IPS-18a (cell line): Measurements from ENCODE around the gene HOXA5.

Experiments
- H3K27ac ChIP-seq: one replicate; pipeline ENCODE4 v1.5.1; 2013; ENCODE audit warnings: low read length
- H3K27me3 ChIP-seq: one replicate; pipeline ENCODE4 v1.6.1; 2013; ENCODE audit warnings: mild to moderate bottlenecking, low read length; ENCODE audit not compliant: control insufficient read depth, insufficient read depth
- H3K36me3 ChIP-seq: one replicate; pipeline ENCODE4 v1.6.1; 2013; ENCODE audit warnings: low read depth, low read length; ENCODE audit not compliant: control insufficient read depth
- H3K4me1 ChIP-seq: one replicate; pipeline ENCODE4 v1.6.1; 2013; ENCODE audit warnings: low read depth, low read length; ENCODE audit not compliant: control insufficient read depth
- H3K4me3 ChIP-seq: one replicate; pipeline ENCODE4 v1.5.1; 2013; ENCODE audit warnings: low read length
- H3K9ac ChIP-seq: one replicate; pipeline ENCODE4 v1.6.1; 2013; ENCODE audit warnings: mild to moderate bottlenecking, low read length, moderate library complexity
- H3K9me3 ChIP-seq: one replicate; pipeline ENCODE4 v1.6.1; 2013; ENCODE audit warnings: low read depth, low read length; ENCODE audit not compliant: control insufficient read depth

The HOXA5 gene

DNA sequence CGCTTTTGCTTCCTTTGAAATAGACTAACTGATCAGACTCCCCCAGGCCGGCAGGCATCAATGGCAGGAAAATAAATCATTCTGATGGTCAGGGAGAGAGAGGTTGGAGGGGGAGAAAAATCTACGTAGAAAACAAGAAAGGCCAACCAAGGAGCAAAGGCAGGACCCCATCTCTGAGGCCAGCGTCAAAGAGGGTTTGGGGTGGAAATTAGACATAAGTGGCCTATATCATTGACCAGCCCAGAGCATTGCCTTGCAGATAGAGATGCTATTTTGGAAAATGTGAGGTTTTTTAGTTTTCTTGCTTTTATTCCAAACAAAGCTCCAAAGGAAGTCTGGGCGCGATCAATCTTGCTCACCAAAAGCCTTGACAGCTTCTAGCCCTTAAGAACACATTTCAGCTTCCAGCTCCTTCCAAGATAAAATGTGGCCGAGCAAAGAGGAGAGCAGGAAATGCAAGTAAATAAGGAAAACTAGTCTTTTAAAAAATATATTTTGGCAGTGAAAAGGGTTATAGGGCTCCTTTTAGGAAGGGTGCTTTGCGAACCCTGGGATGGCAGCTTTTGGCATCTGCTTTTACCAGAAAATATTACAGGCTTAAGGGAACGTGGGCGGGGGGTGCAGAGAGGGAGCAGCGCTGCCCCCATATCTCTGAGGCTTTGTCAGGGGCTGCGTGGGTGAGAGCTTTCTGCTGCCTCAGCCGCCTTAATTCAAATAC is 39.0 kb downstream of the HOXA5 start:
- Histone ChIP-seq H3K9ac (no peak overlapping the region), H3K27ac (no peak overlapping the region), H3K27me3 (peaks cover 100% of the 10 kb centered on the region), H3K4me3 (no peak overlapping the region), H3K9me3 (no peaks in the 10 kb centered on the region), H3K36me3 (no peaks in the 10 kb centered on the region), H3K4me1 (peaks cover 10% of the 10 kb centered on the region)

DNA sequence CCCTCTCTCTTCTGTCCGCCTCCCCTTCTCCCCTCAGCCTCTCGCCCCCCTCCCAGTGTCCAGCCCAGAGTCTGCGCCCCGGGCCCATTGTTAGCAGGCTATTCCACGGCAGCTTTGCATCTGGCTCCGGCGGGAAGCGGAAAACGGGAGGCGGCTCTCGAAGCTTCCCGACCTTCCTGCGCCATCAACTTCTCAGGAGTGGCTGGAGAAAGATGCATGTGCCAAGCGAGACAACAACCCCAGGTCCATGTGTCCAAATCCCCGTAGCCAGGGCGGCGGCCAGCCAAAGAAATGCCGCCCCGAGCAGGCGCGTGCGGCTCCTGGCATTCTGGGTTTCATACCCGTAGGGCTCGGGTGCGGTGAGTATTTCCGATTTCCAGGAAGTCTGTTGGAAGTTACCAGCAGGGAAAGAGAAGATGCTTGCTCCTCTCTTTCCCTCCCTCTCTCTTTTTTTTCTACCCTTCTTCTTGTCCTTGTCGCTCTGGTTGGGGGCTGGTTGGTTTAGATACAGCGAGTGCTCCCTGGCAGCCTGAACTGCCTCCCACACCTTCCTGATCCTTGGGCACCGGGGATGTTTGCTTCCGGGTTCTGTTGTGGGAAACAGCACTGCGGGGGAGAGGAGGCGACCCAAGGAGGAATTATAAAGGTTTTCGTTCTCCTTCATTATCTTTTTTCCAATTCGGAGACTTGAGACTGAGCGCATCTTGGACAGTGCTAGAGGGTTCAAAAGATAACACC is 39.8 kb downstream of the HOXA5 start:
- Histone ChIP-seq H3K4me3 (no peak overlapping the region), H3K9me3 (no peaks in the 10 kb centered on the region), H3K27me3 (peaks cover 100% of the 10 kb centered on the region), H3K27ac (no peak overlapping the region), H3K4me1 (peaks cover 11% of the 10 kb centered on the region), H3K9ac (no peak overlapping the region), H3K36me3 (no peaks in the 10 kb centered on the region)

DNA sequence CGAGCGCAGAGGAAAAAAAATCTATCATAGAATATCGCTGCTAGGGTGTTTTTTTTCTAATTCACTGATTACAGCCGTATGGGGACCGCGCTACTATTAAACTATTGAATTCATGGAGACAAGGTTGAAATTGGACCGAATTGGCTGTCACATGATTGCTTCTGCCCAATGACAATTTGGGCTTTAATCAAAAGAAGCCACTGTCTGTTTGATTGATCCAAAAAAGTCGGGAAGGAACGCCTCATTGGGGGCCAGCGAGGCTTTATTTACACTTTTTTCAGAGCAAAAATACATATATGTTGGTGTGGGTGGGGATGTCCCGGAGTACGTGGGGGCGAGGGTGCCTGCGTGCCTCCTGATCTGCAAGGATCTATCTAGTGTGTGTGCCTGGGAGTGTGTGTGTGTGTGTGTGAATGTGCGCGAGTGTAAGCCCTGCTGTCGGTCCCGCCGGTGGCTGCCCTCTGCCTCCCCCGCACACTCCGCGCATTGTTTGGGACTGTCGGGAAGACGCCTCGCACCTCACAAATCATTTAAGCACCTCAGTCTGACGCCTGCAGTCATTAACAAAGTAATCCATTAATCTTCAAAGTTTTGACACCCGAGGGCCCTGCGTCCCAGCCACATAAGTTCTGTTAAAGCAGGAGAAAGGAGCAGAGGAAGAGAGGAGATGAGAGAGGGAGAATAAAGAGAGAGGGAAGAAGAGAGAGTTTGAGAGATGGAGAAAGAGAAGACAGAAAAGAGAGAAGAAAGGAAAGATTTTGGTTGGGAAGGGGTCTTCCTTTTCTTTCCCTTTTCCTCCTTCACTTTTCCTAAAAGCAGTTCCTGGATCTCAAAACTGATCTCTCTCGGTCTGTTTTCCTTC is 40.7 kb downstream of the HOXA5 start, which contains the start of gene HOXA2:
HOXA2 (minus strand) TSS at position 103 of the 862 bp plus-strand sequence. CDS start 183 bp downstream, outside the sequence.
- Histone ChIP-seq H3K4me3 (peak within 1 kb of the TSS; percentile 48), H3K9me3 (no peaks in the 10 kb centered on the region), H3K27me3 (peaks cover 100% of the 10 kb centered on the region), H3K27ac (no peak within 1 kb of the TSS), H3K9ac (no peak within 1 kb of the TSS), H3K4me1 (peaks cover 13% of the 10 kb centered on the region), H3K36me3 (no peaks in the 10 kb centered on the region)

DNA sequence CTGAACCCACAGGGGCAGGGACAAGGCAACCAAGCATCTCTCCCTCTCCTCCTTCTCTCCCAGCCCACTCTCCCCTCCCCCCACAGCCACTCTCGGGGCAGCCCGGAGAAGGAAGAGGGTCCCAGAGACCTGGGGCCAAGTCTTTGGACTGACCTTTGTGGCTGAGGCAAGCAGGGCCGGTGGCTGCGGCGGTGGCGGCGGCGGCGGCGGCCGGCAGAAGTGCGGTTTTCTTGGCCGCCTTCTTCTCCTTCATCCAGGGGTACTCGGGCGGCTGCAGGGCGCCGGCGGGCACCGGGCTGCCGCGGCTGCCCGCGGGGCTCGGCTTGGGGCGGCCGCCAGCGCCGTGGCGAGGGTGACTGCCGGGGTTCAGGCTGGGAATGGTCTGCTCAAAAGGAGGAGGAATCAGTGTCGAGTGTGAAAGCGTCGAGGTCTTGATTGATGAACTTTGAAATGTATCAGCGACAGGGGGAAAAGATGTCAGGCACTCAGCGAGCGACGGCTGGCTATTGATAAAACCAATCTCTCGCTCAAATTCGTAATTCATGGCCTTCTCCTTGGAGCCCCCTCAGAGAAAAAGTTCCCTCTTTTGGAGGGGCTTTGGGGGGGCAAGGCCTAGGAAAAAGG is 41.4 kb downstream of the HOXA5 start:
- H3K9me3 ChIP-seq: no peaks in the 10 kb centered on the region
- H3K36me3 ChIP-seq: no peaks in the 10 kb centered on the region
- H3K27ac ChIP-seq: no peak overlapping the region
- H3K27me3 ChIP-seq: peaks cover 100% of the 10 kb centered on the region
- no peak overlapping the region for H3K9ac ChIP-seq
- peak overlapping the region; percentile 48 for H3K4me3 ChIP-seq
- peaks cover 16% of the 10 kb centered on the region for H3K4me1 ChIP-seq

GRCh38 chr7:27101171-27101956 is 42.1 kb downstream of the HOXA5 start:
- H3K27ac ChIP-seq: no peak overlapping the region

DNA sequence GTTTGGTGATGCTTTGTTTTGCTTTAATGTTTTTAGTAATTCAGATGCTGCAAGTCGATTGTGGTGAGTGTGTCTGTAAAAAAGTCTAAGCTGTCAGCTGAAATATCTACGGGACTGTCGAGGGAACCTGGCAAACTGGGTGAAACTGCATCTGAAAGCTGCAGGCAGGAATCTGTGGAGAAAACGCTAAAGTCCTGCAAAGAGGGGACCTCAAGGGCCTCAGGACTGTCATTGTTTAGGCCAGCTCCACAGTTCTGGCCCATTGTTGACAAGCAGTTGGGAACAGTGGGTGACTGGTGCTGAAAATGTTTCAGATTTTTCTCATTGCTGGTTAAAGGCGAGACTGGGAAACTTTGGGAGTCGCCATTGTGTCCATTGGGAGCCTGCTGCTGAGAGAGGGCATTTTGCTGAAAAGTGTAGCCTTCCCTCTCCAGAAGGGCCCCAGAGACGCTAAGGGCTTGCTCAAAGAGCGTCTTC is 42.7 kb downstream of the HOXA5 start:
- H3K9me3 ChIP-seq: no peaks in the 10 kb centered on the region
- H3K27me3 ChIP-seq: peaks cover 100% of the 10 kb centered on the region
- H3K4me1 ChIP-seq: peaks cover 16% of the 10 kb centered on the region
- no peak overlapping the region for H3K27ac ChIP-seq
- no peak overlapping the region for H3K9ac ChIP-seq
- peak overlapping the region; percentile 48 for H3K4me3 ChIP-seq
- H3K36me3 ChIP-seq: no peaks in the 10 kb centered on the region

More at GRCh38 chr7:27101171-27101956, 42.1 kb downstream of the HOXA5 start:
- H3K27me3 ChIP-seq: peaks cover 100% of the 10 kb centered on the region
- no peaks in the 10 kb centered on the region for H3K36me3 ChIP-seq
- H3K4me3 ChIP-seq: peak overlapping the region; percentile 48
- H3K9ac ChIP-seq: no peak overlapping the region
- no peaks in the 10 kb centered on the region for H3K9me3 ChIP-seq
- peaks cover 16% of the 10 kb centered on the region for H3K4me1 ChIP-seq

DNA sequence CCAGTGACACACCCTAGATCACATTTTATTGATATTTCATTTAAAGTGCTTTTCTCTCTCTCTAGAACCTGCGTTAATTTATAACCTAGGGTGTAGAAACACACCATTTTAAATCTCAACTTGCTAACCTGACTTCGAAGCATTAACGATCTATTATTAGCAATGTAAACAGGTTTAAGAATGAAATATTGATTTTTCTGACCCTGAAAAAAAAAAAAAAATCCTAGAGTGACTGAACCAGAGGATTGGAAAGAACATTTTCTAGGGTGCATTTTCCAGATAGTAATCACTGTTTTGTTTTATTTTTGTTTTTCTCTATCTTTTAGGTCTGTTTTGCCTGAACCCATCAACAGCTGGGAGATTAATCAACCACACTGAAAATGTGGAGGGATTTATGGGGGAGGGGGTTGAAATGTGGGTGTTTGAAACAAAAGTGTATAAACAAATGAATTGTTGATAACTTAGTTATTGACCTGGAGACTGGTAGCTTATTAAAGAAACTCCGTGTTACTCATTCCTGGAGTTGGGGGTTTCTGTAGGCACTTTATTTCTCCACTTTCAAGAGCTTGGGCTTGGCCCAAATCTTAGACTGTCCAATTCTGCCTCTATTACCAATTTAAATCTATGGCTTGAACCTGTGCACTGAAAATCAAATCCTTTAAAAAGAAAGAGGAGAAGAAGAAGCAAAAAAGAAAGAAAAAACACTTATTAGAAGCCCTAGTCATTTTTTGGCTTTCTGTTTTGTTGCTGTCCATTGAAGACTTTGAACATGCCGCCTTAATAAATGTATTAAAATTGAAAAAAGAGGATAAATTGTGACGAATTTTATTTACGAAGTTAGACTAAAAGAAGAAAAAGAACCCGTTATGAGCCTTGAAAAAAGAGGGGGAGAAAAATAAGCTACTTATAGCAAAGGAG is 43.8 kb downstream of the HOXA5 start:
- H3K9me3 ChIP-seq: no peaks in the 10 kb centered on the region
- H3K36me3 ChIP-seq: no peaks in the 10 kb centered on the region
- peaks cover 16% of the 10 kb centered on the region for H3K4me1 ChIP-seq
- H3K4me3 ChIP-seq: no peak overlapping the region
- peaks cover 100% of the 10 kb centered on the region for H3K27me3 ChIP-seq
- no peak overlapping the region for H3K9ac ChIP-seq
- H3K27ac ChIP-seq: no peak overlapping the region

DNA sequence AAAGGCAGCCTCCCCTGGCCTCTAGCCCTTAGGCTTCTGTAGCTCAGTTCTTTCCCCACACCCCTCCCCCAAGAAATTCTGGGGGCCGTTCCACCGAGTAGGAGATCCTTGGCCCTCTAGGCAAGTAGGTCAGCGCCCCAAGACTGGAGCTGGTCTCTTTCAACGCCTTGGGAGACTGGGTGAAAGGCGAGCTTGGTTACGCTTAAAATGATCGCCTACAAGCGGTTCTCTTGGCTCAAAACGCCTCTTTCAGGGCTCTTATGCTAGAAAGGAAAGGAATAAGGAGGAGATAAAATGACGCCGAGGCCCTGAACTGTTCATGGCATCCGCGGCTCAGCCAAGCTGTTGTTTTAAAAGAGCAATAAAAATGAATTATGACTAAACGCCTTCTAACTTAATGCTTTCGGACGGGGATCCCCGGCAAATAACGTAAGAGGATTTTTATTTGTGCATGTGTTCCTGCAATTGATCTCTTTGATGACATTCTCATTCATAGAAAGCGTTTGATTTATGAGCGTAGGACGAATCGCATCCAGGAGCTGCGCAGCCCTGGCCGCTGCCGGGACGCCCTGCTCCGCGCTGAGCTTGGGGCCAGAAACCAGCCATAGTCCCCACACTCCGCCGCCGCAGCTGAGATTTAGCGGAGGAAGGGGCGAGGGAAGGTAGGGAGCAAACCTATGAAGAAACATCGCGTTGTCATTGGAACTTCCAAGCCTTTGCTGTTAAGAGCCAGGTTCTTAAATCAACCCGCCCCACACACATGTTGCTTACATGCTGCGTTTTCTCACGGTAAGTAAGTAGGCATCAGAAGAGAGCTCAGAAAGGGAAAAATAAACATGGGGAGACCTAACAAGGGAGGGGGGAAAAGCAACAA is 44.7 kb downstream of the HOXA5 start:
- no peak overlapping the region for H3K27ac ChIP-seq
- H3K4me3 ChIP-seq: peak overlapping the region; percentile 53
- no peaks in the 10 kb centered on the region for H3K9me3 ChIP-seq
- H3K4me1 ChIP-seq: peaks cover 16% of the 10 kb centered on the region
- H3K9ac ChIP-seq: no peak overlapping the region
- peaks cover 100% of the 10 kb centered on the region for H3K27me3 ChIP-seq
- H3K36me3 ChIP-seq: no peaks in the 10 kb centered on the region
